ENCODE data around the gene SHROOM2.

SHROOM2 gene

GRCh38 chrX:9938516-9938915, 152.3 kb downstream of the SHROOM2 start:
- DNase-seq (ENCODE audit: low spot score) = no peak

GRCh38 chrX:9940421-9940820, 154.2 kb downstream of the SHROOM2 start:
- DNase-seq (ENCODE audit: low spot score) = peak; percentile 2

GRCh38 chrX:9942086-9942485, 155.9 kb downstream of the SHROOM2 start:
- DNase-seq (ENCODE audit: low spot score) = no peak

GRCh38 chrX:9943420-9943819, 157.2 kb downstream of the SHROOM2 start:
- no peak for DNase-seq (ENCODE audit: low spot score)

GRCh38 chrX:9947131-9947794, 161.0 kb downstream of the SHROOM2 start:
- DNase-seq (ENCODE audit: low spot score) = no peak

GRCh38 chrX:9948406-9948805, 162.2 kb downstream of the SHROOM2 start:
- DNase-seq (ENCODE audit: low spot score) = no peak

- no peak for DNase-seq (ENCODE audit: low spot score)
These were observed 166.1 kb downstream of the SHROOM2 start for GRCh38 chrX:9952300-9952699.

- no peak for DNase-seq (ENCODE audit: low spot score)
These were observed 167.2 kb downstream of the SHROOM2 start for GRCh38 chrX:9953396-9953795.

GRCh38 chrX:9955506-9955905, 169.3 kb downstream of the SHROOM2 start:
- DNase-seq (ENCODE audit: low spot score) = no peak

GRCh38 chrX:9957743-9958142, 171.5 kb downstream of the SHROOM2 start:
- no peak for DNase-seq (ENCODE audit: low spot score)

- DNase-seq (ENCODE audit: low spot score) = no peak
These were observed 172.0 kb downstream of the SHROOM2 start for GRCh38 chrX:9958183-9958582.

- no peak for DNase-seq (ENCODE audit: low spot score)
These were observed 175.5 kb downstream of the SHROOM2 start for GRCh38 chrX:9961750-9962149.

GRCh38 chrX:9966775-9967408, 180.7 kb downstream of the SHROOM2 start, which contains the start of gene CLDN34:
Gene CLDN34 (plus strand): TSS chrX:9967358. CDS start chrX:9967358, 0 bp downstream.
- no peak for DNase-seq (ENCODE audit: low spot score)

GRCh38 chrX:9977635-9978034, 191.4 kb downstream of the SHROOM2 start:
- no peak for DNase-seq (ENCODE audit: low spot score)

- no peak for DNase-seq (ENCODE audit: low spot score)
These were observed 194.2 kb downstream of the SHROOM2 start for GRCh38 chrX:9980401-9980800.

- no peak for DNase-seq (ENCODE audit: low spot score)
These were observed 194.7 kb downstream of the SHROOM2 start for GRCh38 chrX:9980927-9981326.

GRCh38 chrX:9983441-9983840, 197.2 kb downstream of the SHROOM2 start:
- DNase-seq (ENCODE audit: low spot score) = no peak

GRCh38 chrX:9983846-9984245, 197.6 kb downstream of the SHROOM2 start:
- no peak for DNase-seq (ENCODE audit: low spot score)

- DNase-seq (ENCODE audit: low spot score) = no peak
These were observed 202.5 kb downstream of the SHROOM2 start for GRCh38 chrX:9988762-9989161.

- no peak for DNase-seq (ENCODE audit: low spot score)
These were observed 205.8 kb downstream of the SHROOM2 start for GRCh38 chrX:9992061-9992460.

GRCh38 chrX:9992724-9993123, 206.5 kb downstream of the SHROOM2 start:
- DNase-seq (ENCODE audit: low spot score) = no peak

GRCh38 chrX:9995855-9996339, 209.7 kb downstream of the SHROOM2 start:
- DNase-seq (ENCODE audit: low spot score) = peak; percentile 48

- DNase-seq (ENCODE audit: low spot score) = no peak
These were observed 210.8 kb downstream of the SHROOM2 start for GRCh38 chrX:9997041-9997440.
